Measurements from ENCODE around the gene CACNA2D1. TPM values are rescaled to one million over a fixed set of nuclear protein-coding genes. Genes with fewer than 3 reads are reported as not detected.

CACNA2D1 gene
- total RNA-seq, 1 donor from 2014 or later, result 1.5 TPM

- H4K20me1 ChIP-seq (ENCODE audit: low read depth), result no peaks in the 10 kb centered on the region
- H3K27ac Mint-ChIP-seq, result no peak overlapping the region
- TF ChIP-seq CTCF (IDR thresholded peaks at IDR 0.05) (no peak), EZH2 (IDR thresholded peaks at IDR 0.05) (no peak), EZH2phosphoT487 (IDR thresholded peaks at IDR 0.05) (no peak)
- H3K27me3 Mint-ChIP-seq (ENCODE audit: insufficient read depth, low read depth), result peaks cover 4% of the 10 kb centered on the region
- H3K4me3 ChIP-seq, result no peak overlapping the region
- no peaks in the 10 kb centered on the region for H3K79me2 ChIP-seq (ENCODE audit: low read depth)
- H3K27ac ChIP-seq, result no peak overlapping the region
- H2AFZ ChIP-seq (replicated peaks), result no peak overlapping the region
- H3K9me3 ChIP-seq (ENCODE audit: low read depth), result no peaks in the 10 kb centered on the region
- peak overlapping the region; percentile 71 for H3K4me3 Mint-ChIP-seq
- no peak overlapping the region for H3K9ac ChIP-seq
- no peak for DNase-seq (ENCODE audit: low spot score)
- peaks cover 4% of the 10 kb centered on the region for H3K4me1 Mint-ChIP-seq
- no peaks in the 10 kb centered on the region for H3K36me3 Mint-ChIP-seq
- H3K4me1 ChIP-seq, result peaks cover 4% of the 10 kb centered on the region
- no peaks in the 10 kb centered on the region for H3F3A ChIP-seq (ENCODE audit: low read depth)
- H3K9me3 Mint-ChIP-seq, result peaks cover 9% of the 10 kb centered on the region
- H3K4me2 ChIP-seq, result no peak overlapping the region
- no peaks in the 10 kb centered on the region for H3K27me3 ChIP-seq
- H3K36me3 ChIP-seq, result no peaks in the 10 kb centered on the region
Observed at GRCh38 chr7:81919494-81919893, 524.1 kb downstream of the CACNA2D1 start.

GRCh38 chr7:81908220-81908619, 535.4 kb downstream of the CACNA2D1 start:
- no peaks in the 10 kb centered on the region for H3K9me3 ChIP-seq (ENCODE audit: low read depth)
- no peak overlapping the region for H3K27ac ChIP-seq
- Mint-ChIP-seq H3K4me1 (no peaks in the 10 kb centered on the region), H3K9me3 (peaks cover under 1% of the 10 kb centered on the region), H3K27me3 (ENCODE audit: insufficient read depth, low read depth) (no peaks in the 10 kb centered on the region), H3K36me3 (no peaks in the 10 kb centered on the region), H3K27ac (no peak overlapping the region), H3K4me3 (no peak overlapping the region)
- no peaks in the 10 kb centered on the region for H3K4me1 ChIP-seq
- no peaks in the 10 kb centered on the region for H3K36me3 ChIP-seq
- H2AFZ ChIP-seq (replicated peaks), result no peak overlapping the region
- no peaks in the 10 kb centered on the region for H3F3A ChIP-seq (ENCODE audit: low read depth)
- DNase-seq (ENCODE audit: low spot score), result no peak
- H3K9ac ChIP-seq, result no peak overlapping the region
- H3K4me3 ChIP-seq, result no peak overlapping the region
- H3K79me2 ChIP-seq (ENCODE audit: low read depth), result no peaks in the 10 kb centered on the region
- H4K20me1 ChIP-seq (ENCODE audit: low read depth), result no peaks in the 10 kb centered on the region
- TF ChIP-seq EZH2phosphoT487 (IDR thresholded peaks at IDR 0.05), result no peak
- no peak for TF ChIP-seq EZH2 (IDR thresholded peaks at IDR 0.05)
- TF ChIP-seq CTCF (IDR thresholded peaks at IDR 0.05), result no peak
- no peak overlapping the region for H3K4me2 ChIP-seq
- no peaks in the 10 kb centered on the region for H3K27me3 ChIP-seq

- no peaks in the 10 kb centered on the region for H3F3A ChIP-seq (ENCODE audit: low read depth)
- H3K27ac Mint-ChIP-seq, result no peak overlapping the region
- H3K4me3 Mint-ChIP-seq, result no peak overlapping the region
- H4K20me1 ChIP-seq (ENCODE audit: low read depth), result no peaks in the 10 kb centered on the region
- no peaks in the 10 kb centered on the region for H3K9me3 ChIP-seq (ENCODE audit: low read depth)
- H3K9ac ChIP-seq, result no peak overlapping the region
- H3K4me1 Mint-ChIP-seq, result no peaks in the 10 kb centered on the region
- H3K4me1 ChIP-seq, result no peaks in the 10 kb centered on the region
- no peaks in the 10 kb centered on the region for H3K27me3 ChIP-seq
- no peaks in the 10 kb centered on the region for H3K36me3 Mint-ChIP-seq
- peaks cover 5% of the 10 kb centered on the region for H3K36me3 ChIP-seq
- no peak overlapping the region for H3K27ac ChIP-seq
- no peak overlapping the region for H3K4me3 ChIP-seq
- H3K4me2 ChIP-seq, result no peak overlapping the region
- no peaks in the 10 kb centered on the region for H3K27me3 Mint-ChIP-seq (ENCODE audit: insufficient read depth, low read depth)
- TF ChIP-seq CTCF (IDR thresholded peaks at IDR 0.05) (no peak), EZH2 (IDR thresholded peaks at IDR 0.05) (no peak), EZH2phosphoT487 (IDR thresholded peaks at IDR 0.05) (no peak)
- no peak for DNase-seq (ENCODE audit: low spot score)
- H3K9me3 Mint-ChIP-seq, result peaks cover 7% of the 10 kb centered on the region
- H2AFZ ChIP-seq (replicated peaks), result no peak overlapping the region
- no peaks in the 10 kb centered on the region for H3K79me2 ChIP-seq (ENCODE audit: low read depth)
Observed at GRCh38 chr7:81903115-81903514, 540.5 kb downstream of the CACNA2D1 start.

Data from neural progenitor cell (in vitro differentiated cells).